GM18499 (cell line): ENCODE data around the gene EIF3B.
"Not testable (repeated sequence)": the region's sequence is repeated elsewhere in the genome, so short reads cannot be mapped to it uniquely, and the experiment has no call there.

Experiments
- ATAC-seq: cut with Tn5 transposase; IDR thresholded peaks from one replicate; pipeline ENCODE4 v1.9.1; 2021; ENCODE audit warnings: moderate number of reproducible peaks; ENCODE audit not compliant: insufficient read depth, unreplicated experiment

Gene EIF3B

GRCh38 chr7:2374830-2375728 is 20.5 kb downstream of the EIF3B start:
- ATAC-seq: no peak

GRCh38 chr7:2376351-2377154 is 21.9 kb downstream of the EIF3B start:
- ATAC-seq: no peak

DNA sequence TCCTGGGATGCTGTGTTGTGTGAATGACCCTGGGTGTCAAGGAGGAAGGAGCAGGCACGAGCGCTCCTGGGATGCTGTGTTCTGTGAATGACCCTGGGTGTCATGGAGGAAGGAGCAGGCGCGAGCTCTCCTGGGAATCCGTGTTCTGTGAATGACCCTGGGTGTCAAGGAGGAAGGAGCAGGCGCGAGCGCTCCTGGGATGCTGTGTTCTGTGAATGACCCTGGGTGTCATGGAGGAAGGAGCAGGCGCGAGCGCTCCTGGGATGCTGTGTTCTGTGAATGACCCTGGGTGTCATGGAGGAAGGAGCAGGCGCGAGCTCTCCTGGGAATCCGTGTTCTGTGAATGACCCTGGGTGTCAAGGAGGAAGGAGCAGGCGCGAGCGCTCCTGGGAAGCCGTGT is 22.9 kb downstream of the EIF3B start:
- not testable (repeated sequence) for ATAC-seq

GRCh38 chr7:2378125-2378524 is 23.5 kb downstream of the EIF3B start:
- not testable (repeated sequence) for ATAC-seq

DNA sequence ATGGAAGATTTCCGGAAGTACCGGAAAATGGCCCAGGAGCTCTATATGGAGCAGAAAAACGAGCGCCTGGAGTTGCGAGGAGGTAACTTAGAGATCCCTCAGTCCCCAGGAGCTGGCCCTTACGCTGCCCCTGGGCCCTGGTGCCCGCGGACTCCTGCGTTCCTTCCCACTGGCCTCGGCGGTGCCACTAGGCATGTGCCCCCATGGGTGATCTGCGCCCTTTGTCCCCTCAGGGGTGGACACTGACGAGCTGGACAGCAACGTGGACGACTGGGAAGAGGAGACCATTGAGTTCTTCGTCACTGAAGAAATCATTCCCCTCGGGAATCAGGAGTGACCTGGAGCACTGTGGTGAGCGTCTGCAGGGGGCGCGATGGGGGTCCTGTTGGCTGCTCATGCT is 24.5 kb downstream of the EIF3B start:
- no peak for ATAC-seq

GRCh38 chr7:2379821-2380450 is 25.3 kb downstream of the EIF3B start:
- ATAC-seq: no peak

DNA sequence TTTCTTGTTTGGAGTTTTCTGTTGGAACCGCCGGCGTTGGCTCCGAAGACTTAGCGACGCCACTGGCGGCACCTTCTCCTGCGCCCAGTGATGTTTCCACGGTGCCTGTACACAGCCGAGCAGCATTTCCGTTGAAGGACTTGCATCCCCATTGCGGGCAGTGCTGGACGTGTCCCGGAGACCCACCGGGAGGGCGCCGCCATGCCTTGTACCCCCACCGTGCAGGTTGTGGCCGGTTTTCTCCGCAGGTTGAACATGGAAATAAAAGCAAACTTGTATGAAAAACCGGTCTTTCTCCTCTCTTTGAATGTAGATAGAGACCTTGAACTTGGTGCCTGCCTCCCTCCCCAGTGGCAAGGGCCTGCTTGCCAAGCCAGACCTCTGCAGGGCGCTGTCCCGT is 25.8 kb downstream of the EIF3B start:
- ATAC-seq: no peak

- ATAC-seq: no peak
These were observed 26.6 kb downstream of the EIF3B start for GRCh38 chr7:2381227-2381626.

- no peak for ATAC-seq
These were observed 27.4 kb downstream of the EIF3B start for GRCh38 chr7:2381881-2382509.

DNA sequence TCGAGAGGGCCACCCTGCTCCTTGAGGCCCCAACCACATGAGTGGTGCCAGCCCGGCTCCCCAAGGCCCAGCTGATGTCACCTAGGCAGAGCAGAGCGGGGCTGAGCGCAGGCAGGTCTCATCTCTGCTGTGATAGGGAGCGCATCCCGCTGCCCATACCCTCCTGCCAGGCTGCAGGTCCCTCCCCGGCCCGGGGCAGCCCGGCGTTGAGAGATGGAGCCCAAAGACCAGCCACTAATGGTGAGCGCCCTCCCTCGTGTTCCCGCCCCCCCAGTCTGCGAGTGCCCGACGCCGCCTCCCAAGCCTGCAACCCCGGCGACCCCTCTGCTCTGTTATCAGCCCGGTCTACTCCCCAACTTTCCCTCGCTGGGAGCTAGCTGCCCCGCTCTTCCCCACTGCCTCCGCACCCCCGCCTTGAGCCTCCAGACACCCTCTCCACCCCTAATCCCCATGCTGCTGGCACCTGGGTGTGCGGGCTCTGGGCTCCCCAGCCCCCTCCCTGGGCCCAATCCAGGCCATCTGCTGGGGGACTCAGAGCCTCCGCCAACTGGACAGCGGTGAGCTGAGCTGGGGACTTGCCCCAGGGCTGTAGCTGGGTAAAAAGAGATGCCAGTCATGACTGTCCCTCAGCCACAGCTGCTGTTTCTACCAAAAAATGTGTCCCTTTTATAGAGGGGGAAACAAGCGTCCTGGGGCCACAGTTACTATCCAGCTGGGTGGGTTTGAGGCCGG is 29.1 kb downstream of the EIF3B start:
- no peak for ATAC-seq

DNA sequence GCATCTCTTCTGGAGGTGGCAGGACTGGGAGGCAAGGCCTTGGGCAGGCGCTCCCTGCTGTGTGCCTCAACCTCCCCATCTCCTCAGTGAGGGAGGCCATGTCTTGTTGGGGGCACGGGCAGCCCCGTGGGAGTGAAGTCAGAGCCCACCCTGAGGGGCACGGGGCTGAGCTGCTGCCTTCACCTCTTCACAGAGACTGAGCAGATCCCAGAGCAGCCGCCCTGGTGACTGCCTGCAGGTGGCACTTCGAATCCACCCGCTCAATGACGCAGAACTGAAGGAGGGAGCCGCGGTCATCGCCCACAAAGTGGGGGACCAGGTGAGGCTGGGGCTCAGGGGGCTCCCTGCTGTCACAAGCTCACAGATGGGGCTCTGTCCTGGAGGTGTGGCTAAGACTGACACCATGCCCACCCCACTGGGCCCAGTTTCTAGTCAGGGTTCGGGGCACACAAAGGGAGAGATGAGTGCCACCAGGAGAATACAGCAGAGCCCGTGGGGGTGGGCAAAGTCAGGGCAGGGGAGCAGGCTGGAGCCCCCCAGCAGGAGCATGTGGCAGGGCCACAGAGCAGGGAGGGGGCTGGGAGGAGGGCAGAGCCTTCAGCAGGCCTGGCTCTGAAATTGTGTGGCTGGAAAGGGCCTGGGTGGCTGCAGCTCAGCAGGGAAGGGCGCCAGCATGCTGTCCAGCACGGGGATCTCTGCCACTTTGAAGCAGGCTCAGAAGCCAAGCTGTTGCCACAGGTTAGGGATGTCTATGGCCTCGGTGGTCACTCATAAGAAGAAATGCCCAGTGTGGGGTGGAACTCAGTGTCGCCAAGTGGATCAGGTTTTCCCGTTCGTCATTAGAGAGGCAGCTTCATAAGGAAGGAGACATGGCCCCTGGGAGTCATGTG is 30.0 kb downstream of the EIF3B start:
- ATAC-seq: no peak

GRCh38 chr7:2386122-2386521 is 31.5 kb downstream of the EIF3B start:
- not testable (repeated sequence) for ATAC-seq

DNA sequence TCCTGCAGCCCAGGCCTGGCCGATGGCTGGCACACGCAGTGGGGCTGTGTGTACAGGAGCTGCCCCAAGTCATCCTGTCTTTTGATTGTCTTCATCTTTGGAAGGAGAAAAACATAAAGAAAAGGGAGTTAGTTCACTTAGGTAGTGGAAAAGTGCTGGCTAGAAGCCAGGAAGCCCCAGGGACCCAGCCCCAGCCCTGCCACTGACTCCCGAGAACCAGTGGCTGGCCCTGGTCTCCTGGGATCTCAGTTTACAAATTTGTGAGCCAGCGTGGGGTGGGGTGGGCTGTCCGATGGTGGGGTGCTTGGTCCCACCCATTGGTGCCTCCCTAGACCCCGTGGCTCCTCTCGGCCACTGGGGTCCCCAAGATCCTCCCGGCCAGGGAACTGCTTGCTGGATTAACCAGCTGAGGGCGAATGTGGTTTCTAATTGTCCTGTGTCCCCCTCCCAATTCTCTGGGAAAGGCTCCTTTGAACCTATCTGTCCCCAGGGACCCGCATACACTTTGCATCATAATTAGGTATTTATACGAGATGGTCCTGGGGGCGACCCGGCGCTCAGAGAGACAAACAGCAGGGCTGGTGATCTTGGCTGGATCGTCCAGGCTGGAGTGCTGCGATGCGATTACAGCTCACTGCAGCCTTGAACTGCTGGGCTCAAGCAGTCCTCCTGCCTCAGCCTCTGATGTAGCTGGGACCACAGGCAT is 32.5 kb downstream of the EIF3B start:
- no peak for ATAC-seq

DNA sequence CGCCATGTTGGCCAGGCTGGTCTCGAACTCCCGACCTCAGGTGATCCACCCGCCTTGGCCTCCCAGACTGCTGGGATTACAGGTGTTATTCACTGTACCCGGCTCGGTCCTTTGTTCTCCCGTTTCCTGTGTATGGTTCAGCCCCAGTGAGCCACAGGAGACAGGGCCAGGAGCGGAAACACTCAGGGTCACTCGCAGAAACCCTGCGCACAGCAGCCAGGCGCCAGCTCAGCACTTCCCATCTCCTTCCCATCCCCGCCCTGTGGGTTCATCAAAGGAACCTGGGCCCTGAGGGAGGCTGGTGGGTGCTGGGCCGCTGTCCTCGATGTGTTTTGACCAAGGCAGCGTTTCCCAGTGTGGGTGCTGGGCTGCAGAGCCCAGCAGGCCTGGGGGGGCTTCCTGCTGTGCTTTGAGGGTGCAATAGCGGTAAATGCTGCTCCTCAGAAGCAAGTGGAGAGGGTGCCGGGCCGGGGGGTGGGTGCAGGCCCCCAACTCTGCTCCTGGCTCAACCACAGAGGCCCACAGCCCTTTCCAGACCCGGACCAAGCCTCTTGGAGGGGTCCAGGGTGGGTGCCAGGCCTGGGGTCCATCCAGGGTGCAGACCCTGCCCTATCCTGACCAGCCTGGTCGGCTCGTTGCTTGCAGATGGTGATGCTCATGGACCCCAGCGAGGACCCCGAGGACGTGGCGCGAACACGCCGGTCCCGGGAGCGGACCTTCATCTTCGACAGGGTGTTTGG is 33.4 kb downstream of the EIF3B start:
- ATAC-seq: no peak

DNA sequence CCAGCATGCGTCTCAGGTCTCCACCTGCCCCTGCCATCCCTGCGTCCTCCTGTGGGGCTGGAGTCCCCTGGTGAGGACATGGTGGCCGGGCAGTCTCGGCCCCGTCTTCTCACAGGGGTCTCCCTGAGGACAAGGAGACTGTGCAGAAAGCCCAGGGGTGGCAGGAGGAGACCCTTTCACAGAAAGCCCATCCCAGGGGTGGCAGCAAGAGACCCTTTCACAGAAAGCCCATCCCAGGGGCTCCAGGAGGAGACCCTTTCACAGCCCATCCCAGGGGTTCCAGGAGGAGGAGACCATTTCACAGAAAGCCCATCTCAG is 34.0 kb downstream of the EIF3B start:
- no peak for ATAC-seq

DNA sequence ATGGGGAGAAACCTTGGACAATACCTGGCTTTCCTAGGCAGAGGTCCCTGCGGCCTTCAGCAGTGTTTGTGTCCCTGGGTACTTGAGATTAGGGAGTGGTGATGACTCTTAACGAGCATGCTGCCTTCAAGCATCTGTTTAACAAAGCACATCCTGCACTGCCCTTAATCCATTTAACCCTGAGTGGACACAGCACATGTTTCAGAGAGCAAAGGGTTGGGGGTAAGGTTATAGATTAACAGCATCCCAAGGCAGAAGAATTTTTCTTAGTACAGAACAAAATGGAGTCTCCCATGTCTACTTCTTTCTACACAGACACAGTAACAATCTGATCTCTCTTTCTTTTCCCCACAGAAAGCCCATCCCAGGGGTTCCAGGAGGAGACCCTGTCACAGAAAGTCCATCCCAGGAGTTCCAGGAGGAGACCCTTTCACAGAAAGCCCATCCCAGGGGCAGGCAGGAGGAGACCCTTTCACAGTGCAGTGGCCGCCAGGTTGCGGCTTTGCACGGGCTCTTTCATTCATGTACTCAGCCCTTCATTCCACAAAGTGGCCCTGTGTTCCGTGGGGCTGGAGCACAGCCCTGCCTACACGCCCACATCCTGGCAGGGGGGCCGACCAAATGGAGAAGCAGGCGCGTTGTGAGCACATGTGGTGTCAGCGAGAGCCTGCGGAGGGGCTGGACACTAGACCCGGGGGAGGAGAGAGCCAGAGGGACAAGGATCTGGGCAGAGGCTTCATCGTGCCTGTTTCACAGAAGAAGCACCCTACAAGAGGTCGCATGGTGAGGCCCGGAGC is 35.6 kb downstream of the EIF3B start:
- not testable (repeated sequence) for ATAC-seq

- no peak for ATAC-seq
These were observed 39.1 kb downstream of the EIF3B start for GRCh38 chr7:2393706-2394105.
